Endometrium (tissue), 2 donors: Measurements from ENCODE around the gene AMPD3.

Experiments
- FAIRE-seq: peaks from 2 replicates; lab custom pipeline; 2012; peaks lifted over from hg19 to GRCh38; lab: Jason Lieb, UNC
- donor health status: control.
- donor health status: control.

Gene AMPD3

DNA sequence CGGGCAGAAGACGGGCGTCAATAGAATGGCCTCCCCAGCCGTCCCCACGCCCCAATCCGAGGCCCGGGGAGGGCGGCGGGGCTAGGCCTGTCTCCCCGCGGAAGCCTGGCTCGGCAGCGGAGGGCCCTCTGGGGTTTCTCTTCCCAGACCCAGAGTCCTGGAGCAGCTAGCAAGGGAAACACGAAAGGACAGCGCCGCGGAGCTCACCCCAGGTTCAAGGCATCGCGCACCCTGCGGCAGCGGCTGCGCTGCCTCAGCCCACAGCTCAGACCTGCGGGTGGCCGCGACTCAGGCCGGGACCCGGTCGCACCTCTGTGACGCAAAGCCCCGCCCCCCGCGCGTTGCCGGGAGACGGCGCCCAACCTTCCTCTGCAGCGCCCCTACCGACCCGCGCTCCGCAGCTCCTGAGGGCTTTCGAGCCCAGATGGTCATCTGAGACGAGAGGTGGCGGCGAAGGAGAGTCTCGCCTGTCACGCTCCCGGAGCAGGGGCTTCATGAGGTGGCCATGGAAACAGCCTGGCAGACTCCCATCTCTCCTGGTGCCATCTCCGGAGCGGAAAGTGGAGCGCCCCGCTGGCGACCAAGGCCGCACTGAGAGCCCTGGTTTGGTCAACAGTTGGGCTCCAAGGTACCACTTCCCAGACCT, 86.0 kb downstream of the AMPD3 start, which contains the start of gene RNF141:
Gene RNF141 (minus strand): TSS at position 273 of the 646 bp plus-strand sequence. CDS start 7,029 bp downstream, outside the sequence.
- no peak for FAIRE-seq

DNA sequence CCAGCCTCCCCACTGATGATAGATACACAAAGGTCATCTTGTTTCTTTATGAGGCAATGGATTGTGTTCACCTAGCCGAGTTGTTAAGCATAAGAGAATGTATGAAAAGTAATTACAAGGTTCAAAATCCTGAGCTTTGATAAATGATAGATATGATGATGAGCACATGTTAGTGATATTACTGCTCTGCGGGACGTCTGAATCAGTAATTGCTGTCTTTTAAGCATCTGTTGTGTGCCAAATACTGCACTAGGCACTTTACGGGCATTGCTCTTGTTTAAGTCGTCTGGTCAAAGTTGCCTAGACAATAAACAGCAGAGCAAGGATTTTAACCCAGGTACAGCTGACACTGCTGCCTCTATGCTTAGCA, 86.5 kb downstream of the AMPD3 start:
- FAIRE-seq = no peak

DNA sequence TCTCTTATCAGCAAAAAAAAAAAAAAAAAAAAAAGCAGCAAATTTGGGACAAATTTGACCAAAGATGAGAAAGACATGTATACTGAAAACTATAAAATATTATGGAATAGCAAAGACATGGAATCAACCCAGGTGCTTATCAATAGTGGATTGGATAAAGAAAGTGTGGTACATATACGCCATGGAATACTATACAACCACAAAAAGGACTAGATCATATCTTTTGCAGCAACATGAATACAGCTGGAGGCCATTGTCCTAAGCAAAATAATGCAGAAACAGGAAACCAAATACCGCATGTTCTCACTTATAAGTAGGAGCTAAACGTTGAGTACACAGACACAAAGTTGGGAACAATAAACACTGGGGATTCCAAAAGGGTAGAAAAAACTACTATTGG, 87.7 kb downstream of the AMPD3 start:
- no peak for FAIRE-seq

DNA sequence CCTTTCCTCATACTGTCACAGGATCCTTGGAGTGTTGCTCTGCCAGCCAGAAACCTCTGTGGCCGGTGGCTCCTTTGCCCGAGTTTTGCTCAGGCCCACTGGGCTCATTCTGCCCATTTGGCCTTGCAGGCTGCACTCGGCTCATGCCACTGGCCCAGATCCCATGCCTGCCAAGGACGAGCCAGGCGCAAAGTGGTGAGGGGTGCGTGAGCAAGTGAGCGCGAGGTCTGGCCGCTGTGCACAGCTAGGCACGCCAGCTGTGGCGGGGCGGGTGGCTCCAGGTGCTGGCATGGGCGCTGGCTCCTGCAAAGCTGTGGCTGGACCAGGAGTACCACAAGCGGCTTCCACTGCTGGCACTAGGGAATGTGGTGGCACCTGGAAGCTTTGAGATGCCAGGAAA, 88.7 kb downstream of the AMPD3 start:
- no peak for FAIRE-seq

DNA sequence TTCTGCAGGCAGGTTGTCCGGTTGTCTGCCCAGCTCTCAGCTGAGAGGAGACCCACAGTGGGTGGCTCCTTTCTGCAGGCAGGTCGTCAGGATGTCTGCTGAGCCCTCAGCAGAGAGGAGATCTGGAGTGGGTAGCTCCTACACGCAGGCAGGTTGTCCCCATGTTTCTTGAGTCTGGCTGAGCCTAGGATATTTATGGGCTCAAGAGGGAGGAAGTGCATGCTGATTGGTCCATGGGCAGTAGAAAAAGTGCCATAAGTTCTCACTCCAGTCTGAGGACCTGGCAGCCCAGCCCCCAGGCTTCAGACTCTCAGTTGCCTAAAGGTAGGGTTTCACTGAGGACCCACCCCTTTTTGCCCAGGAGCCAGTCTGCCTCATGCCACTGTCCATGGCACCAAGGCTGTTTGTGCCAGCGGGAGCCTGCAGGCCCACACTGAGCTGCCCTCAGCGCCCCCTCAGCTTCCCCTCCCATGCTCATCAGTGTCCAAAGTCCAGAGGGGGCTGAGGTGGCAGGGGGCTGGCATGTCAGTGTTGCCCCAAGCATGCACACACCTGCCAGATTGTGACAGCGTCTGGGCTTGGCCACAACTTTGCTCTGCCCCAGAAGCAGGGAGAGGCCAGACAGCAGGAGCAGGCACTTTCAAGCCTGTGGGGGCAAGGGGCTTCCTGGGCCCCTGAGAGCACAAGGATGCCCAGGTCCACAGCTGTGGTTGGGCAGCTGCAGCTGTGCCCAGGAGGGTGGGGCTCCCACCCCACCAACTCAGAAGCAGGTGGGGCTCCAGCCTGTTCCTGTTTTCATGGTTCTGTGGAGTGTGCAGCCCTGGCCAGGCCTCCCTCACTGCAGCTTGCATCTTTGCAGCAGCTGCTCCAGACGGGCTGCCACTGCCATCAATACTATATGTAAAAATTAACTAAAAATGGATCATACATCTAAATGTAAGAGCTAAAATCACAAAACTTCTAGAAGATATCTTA, 89.7 kb downstream of the AMPD3 start:
- no peak for FAIRE-seq

DNA sequence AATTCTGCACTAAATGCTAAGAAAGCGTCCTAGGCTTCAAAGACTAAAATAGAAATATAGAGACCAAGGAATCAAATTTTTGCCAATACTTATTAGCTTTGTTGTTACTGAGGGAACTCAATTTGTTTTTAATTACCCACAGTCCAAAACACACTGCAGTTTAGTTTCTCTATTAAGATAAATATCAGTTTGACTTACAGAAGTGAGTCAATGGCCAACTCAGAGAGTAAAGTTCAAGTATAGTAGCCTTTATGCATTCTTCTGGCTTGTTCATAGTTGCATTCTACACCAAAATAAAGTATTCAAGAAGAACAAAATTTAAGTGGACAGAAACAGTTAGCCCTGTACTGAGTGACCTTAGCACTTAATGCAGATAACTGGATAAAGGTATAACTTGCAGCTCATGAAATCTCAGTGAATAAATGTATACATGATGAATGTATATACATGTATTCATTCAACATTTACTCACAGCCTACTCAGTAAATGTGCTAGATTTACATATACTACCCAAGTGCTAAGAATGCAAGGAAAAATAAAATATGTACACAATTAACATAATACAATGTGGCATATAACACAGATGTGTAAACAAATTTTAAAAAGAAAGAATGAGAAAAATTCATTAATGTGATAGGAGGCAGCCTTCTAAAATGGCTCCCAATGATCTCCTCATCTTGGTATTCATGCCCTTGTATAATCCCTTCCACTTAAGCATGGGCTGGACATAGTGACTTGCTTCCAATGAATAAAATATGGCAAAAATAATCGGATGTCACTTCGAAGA, 95.6 kb downstream of the AMPD3 start:
- FAIRE-seq = no peak

DNA sequence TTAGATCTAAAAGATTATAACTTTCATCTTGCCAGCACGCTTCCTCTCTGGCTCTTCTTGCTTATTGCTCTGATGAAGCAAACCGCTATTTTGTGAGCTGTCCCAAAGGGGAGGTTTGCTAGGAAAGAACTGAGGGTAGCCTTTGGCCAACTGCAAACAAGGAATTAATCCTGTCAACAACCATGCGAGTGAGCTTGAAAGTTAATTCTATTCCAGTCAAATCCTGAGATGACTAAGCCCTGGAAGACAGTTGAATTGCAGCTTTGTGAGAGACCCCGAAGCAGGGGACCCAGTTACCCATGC, 96.2 kb downstream of the AMPD3 start:
- FAIRE-seq = no peak

DNA sequence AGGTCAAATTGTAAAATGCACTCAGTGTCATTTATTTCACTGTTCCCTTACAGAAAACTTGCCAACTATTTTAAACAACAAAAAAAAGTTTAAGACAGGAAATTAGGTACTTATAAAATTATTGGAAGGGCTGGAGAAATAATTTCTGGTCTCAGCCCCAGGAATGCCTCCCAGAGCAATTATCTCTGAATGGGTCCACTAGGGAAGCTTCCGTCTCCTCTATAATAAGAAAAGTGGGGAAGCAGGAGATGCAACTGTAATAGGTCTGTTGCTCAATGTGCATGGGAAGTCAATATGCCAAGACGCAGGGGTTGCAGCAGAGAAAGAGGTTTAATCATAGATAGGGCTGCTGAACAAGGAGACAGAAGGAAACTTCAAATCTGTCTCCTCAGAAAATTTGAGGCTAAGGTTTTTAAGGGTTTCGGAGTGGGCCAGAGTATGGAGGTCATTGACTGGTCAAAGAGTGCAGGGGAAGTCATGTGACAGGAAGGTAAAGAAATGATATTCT, 96.8 kb downstream of the AMPD3 start:
- FAIRE-seq = no peak

DNA sequence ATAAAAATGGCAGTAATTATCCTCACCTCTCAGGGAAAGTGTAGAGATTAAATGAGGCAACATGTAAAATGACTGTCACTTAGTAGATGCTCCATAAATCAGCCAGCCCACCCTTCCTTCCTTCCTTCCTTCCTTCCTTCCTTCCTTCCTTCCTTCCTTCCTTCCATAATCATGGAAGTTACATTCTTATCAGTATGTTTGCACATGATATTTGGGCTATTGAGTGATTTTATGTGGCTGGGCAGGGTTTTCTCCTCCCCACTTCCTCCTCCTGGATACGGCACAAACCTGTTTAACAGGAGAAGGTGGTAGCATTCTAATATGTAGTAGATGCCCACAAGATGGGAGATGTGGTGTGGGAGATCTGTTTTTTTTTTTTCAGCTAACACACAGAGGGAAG, 101.5 kb downstream of the AMPD3 start:
- FAIRE-seq = no peak
